LHCN-M2 (cell line): ENCODE data around the gene SPATS2. TPM values are rescaled to one million over a fixed set of nuclear protein-coding genes. Genes with fewer than 3 reads are reported as not detected.
"Not testable (repeated sequence)": the region's sequence is repeated elsewhere in the genome, so short reads cannot be mapped to it uniquely, and the experiment has no call there.

Experiments used
- DNase-seq: peaks from one replicate; pipeline ENCODE4 v3.0.0-alpha.2; 2012; ENCODE audit warnings: low read depth
- total RNA-seq: library from RNA; depleted of rRNA; stranded (reverse); fragments of >200 nt; gene quantifications from 2 replicates; pipeline ENCODE4 v1.2.3, GENCODE V29; 2014

SPATS2 gene
- total RNA-seq, 1 experiment from 2014 or later: 27.6 TPM

DNA sequence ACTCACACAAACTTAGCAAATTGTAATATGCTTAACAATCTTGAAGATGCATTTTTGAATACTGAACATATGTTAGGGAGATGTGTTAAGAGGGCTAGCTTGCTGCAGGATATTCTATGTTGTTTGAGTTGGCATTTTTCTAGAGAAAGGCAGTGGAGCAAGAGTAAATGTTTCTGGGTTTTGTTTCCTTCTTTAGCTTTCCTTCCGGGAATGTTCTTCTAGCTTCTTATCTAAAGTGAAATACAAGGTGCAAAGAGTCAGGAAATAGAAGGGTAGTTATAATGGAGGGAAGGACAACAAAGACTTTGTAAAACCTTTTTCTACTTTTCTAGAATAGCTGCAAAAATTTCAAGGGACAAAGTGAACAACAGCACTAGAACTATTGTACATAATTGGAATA lies 94.0 kb downstream of the SPATS2 start:
- no peak for DNase-seq

DNA sequence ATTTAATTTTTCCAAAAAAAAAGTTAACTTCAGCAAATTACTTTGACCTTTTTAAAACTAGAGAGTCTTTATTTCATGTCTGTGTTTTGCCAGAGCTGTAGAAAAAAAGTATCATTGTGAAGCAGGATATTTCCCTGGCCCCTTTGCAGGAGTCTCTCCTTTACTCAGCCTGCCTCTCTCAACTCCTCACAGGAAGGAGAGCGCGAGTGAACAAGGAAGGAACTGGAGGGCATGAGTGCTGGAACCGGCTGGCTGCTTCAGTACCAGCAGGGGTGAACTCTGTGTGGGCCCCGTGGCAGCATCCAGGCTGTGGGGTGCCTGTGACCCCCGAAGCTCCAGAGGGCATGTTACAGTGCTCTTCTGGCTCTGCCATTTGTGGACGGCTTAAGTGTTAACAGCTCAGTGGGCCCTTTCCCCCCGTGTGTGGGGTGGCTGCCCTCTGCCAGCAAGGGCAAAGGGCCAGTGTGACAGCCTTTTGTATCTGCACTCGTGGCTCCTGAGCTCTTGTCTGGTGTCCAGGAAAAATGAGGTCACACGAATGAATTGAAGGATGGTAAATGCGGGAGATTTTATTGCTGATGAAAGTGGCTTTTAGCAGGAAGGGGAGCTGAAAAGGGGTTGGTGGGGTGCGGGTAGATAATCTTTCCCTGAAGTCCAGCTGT lies 95.0 kb downstream of the SPATS2 start:
- DNase-seq: no peak

DNA sequence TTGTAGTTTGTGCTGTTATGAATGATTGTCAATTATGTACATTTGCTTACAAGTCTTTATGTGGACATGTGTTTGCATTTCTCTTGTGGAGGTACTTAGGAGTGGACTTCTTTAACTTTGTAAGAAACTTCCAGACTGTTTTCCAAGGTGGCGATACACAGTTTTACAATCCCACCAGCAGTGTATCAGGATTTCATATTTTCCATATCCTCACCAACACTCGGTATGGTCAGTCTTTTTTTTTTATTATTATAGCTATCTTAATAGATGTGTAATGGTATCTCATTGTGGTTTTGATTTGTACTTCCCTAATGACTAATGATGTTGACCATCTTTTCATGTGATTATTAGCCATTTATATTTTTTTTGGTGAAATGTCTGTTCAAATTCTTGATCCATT lies 97.9 kb downstream of the SPATS2 start:
- DNase-seq: no peak

DNA sequence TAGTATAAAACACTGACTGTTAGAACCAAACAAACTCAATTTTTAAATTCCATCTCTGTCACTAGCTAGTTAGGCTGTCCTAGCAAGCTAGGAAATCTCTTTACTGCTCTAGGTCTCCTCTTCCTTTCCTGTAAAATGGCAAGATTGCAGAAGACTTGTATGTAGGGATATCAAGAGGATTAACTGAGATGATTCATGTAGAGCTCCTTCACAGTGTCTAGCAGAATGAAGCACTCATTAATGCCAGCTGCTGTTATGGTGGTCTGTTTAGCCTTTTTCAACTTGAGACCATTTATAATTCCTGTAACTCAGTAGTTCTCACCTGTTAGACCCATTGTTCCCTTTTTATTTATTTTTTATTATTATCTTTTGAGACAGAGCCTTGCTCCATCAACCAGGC lies 103.7 kb downstream of the SPATS2 start:
- peak; percentile 70 for DNase-seq

DNA sequence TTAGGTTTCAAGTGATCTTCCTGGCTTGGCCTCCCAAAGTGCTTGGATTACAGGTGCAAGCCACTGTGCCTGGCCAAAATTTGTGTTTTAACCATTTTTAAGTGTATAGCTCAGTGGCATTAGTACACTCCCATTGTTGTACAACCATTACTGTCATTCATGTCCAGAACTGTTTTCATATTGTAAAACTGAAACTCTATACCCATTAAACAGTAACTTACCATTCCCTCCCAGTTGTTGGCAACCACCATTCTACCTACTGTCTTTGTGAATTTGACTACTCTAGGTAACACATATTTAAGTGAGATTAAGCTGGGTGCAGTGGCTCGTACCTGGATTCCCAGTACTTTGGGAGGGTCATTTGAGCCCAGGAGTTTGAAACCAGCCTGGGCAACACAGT lies 104.3 kb downstream of the SPATS2 start:
- no peak for DNase-seq

- no peak for DNase-seq
These were observed 108.8 kb downstream of the SPATS2 start for GRCh38 chr12:49476091-49476490.

GRCh38 chr12:49478949-49479664 lies 111.8 kb downstream of the SPATS2 start:
- DNase-seq: no peak

DNA sequence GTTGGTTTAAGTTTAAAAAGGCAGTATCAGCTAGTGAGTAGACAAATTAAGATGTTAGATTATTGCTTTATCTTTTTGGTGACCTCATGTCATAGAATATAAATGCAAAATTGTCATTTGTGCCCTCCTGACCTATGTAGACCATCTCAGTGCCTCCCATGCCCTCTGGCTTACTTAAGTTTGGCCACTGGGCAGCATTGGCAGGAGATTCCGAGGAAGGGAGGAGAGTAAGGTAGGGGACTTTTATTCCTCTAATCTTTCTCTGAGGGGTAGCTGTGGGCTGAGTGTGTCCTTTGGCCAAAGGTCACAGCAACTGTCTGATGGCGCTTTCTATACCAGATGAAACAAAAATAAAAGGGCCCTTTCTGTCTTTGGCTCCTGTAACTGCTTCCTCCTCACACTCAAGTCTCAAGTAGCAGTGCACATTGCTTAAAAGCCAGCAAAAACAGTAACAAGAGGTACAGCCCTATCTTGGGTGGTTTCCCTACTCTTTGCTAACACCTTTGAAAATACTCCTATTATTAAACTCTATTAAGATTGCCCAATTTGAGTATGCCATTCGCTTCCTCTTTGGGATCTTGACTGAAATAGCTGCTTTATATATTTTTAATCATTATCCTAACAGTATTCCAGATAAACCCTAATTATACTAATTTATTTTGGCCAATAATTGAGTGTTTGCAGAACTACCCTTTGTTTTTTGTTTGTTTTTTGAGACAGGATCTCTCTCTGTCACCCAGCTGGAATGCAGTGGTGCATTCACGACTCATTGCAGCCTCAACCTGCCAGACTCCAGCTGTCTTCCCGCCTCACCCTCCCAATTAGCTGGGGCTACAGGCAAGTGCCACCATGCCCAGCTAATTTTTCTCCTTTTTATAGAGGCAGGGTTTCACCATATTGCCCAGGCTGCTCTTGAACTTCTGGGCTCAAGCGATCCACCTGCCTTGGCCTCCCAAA lies 115.1 kb downstream of the SPATS2 start:
- peak; percentile 66 for DNase-seq

DNA sequence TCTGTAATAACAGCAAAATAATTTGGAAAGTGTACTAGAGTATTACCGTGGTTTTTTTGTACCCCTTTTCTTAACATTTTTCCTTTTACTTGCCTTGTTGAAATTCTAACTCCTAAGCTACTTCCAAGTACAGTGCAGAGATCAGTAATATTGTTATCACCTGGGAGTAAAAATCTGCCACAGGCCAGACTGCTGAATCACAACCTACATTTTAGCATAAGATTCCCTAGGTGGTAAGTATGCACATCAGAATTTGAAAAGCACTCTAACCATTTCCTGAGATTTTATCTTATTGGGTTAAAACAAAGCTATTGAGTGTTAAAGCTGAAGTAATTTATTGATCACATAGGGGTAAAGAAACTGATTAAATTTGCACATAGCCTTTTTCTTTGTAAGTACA lies 116.4 kb downstream of the SPATS2 start:
- no peak for DNase-seq

DNA sequence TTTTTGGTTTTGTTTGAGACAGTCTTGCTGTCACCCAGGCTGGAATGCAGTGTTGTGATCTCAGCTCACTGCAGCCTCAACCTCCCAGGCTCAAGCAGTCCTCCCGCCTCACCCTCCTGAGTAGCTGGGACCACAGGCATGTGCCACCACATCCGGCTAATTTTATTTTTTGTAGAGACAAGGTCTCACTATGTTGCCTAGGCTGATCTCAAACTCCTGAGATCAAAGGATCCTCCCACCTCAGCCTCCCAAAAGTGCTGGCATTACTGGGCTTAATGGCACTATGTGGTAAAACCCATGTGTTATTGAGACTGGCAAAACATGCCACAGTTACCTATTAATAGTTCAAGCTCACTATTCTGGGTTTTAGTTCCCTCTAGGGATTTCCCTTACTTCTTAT lies 120.3 kb downstream of the SPATS2 start:
- peak; percentile 40 for DNase-seq

DNA sequence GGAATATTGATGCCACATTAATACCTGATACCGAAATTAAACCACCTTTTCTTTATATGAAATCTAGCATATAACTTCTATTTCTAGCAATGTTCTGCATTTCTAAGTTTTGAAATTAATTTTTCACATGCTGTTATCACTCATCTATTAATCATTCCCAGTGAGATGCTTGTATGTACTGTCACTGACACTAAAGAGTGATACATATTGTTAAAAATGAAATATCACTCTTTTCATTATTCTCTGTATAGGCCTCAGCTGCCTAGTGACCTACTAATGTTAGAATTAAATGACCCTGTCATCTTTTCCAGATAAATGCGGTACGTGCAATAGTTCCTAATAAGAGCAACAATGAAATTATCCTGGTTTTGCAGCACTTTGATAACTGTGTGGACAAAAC lies 121.9 kb downstream of the SPATS2 start:
- DNase-seq: peak; percentile 13

- peak; percentile 89 for DNase-seq
These were observed 122.5 kb downstream of the SPATS2 start for GRCh38 chr12:49489720-49490119.

GRCh38 chr12:49491823-49492222 lies 124.6 kb downstream of the SPATS2 start:
- DNase-seq: no peak

- DNase-seq: no peak
These were observed 126.6 kb downstream of the SPATS2 start for GRCh38 chr12:49493900-49494299.

DNA sequence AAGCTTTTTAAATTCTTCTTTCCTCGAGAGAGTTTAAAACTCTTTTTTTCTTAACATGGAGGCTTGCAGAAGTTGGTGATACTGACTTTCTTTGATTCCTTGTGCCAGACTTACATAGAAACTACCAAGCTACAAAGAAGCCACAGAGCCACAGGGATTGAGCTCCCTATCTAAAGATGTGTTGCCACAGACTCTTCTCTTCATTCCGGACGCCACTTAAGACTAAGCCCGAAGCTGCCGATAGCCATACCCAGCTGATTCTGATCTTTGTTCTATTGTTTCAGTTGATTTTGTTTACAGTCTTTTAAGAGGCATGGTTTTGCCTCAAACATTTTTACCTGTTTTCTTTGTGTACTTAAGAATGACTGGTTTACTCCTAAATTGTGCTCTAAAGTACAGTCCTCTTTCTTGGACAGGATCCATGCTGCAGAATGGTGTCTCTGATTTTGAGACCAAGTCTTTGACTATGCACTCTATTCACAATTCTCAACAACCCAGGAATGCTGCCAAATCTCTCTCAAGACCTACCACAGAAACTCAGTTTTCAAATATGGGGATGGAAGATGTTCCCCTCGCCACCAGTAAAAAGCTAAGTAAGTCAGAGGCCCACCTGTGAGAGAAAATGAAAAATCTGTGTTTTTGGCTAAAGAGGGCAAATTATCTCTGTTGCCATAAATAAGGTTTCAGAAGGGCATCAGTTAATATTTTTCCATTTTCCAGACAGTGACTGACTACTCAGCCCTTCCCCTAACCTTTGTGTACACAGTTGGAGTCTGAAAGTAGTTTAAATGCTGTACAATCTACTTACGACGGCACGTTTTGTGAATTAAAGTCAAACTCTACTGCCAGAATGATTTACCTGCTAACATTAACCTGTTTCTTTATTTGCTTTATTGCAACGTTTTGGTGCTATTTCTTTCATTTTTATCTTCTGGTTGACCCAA lies 129.4 kb downstream of the SPATS2 start:
- DNase-seq: no peak

GRCh38 chr12:49501895-49502294 lies 134.6 kb downstream of the SPATS2 start:
- no peak for DNase-seq

GRCh38 chr12:49502590-49502989 lies 135.3 kb downstream of the SPATS2 start:
- DNase-seq: no peak

GRCh38 chr12:49503674-49504180 lies 136.5 kb downstream of the SPATS2 start:
- no peak for DNase-seq

GRCh38 chr12:49505672-49506071 lies 138.4 kb downstream of the SPATS2 start:
- DNase-seq: no peak

GRCh38 chr12:49507139-49507538 lies 139.9 kb downstream of the SPATS2 start:
- peak; percentile 73 for DNase-seq

GRCh38 chr12:49509681-49510080 lies 142.4 kb downstream of the SPATS2 start:
- not testable (repeated sequence) for DNase-seq
